ENCODE measurements around the gene EDEM2. TPM values are rescaled to one million over a fixed set of nuclear protein-coding genes. Genes with fewer than 3 reads are reported as not detected.
"Not testable (repeated sequence)": the region's sequence is repeated elsewhere in the genome, so short reads cannot be mapped to it uniquely, and the experiment has no call there.

Gene EDEM2
- polyA plus RNA-seq, 1 donor from 2014 or later, result 13.3 TPM

- H3K36me3 ChIP-seq (ENCODE audit: insufficient read depth, low read length); H3K79me2 ChIP-seq (replicated peaks; ENCODE audit: insufficient read depth, low read length); H3K4me2 ChIP-seq (ENCODE audit: low read length); H3K9ac ChIP-seq (ENCODE audit: low read length); H4K20me1 ChIP-seq (ENCODE audit: insufficient read depth); H3K27me3 ChIP-seq (ENCODE audit: insufficient read depth, low read depth, low read length); H2AFZ ChIP-seq (ENCODE audit: low read depth, low read length); H3K9me2 ChIP-seq (ENCODE audit: insufficient read depth, low read length); H3F3A ChIP-seq (ENCODE audit: insufficient read depth, low read length, poor library complexity, severe bottlenecking); H3K9me3 ChIP-seq (ENCODE audit: low read length); H3K27ac ChIP-seq (ENCODE audit: low read length); H3K4me3 ChIP-seq (ENCODE audit: low read length): not testable (repeated sequence)
Measured at GRCh38 chr20:35164531-35164930, 17.4 kb upstream of the EDEM2 start.

- not testable (repeated sequence) for H3K9me3 ChIP-seq (ENCODE audit: low read length); H3K4me3 ChIP-seq (ENCODE audit: low read length); H4K20me1 ChIP-seq (ENCODE audit: insufficient read depth)
Measured at GRCh38 chr20:35160341-35160740, 13.2 kb upstream of the EDEM2 start.

GRCh38 chr20:35156978-35157377 lies 9.8 kb upstream of the EDEM2 start:
- no peaks in the 10 kb centered on the region for H3K9me2 ChIP-seq (ENCODE audit: insufficient read depth, low read length)
- no peaks in the 10 kb centered on the region for H3K9me3 ChIP-seq (ENCODE audit: low read length)
- H2AFZ ChIP-seq (ENCODE audit: low read depth, low read length), result no peak overlapping the region
- no peak overlapping the region for H3K9ac ChIP-seq (ENCODE audit: low read length)
- TF ChIP-seq POLR2AphosphoS5 (IDR thresholded peaks at IDR 0.05) (no peak), TAF1 (IDR thresholded peaks at IDR 0.05; ENCODE audit: low read depth) (no peak), REST (IDR thresholded peaks at IDR 0.05; ENCODE audit: borderline replicate concordance) (no peak), MXI1 (conservative IDR thresholded peaks at IDR 0.05; ENCODE audit: poor library complexity, severe bottlenecking) (no peak), CTCF (IDR thresholded peaks at IDR 0.05; ENCODE audit: poor library complexity, severe bottlenecking) (no peak), RAD21 (conservative IDR thresholded peaks at IDR 0.05) (no peak), SMC3 (conservative IDR thresholded peaks at IDR 0.05; ENCODE audit: poor library complexity) (no peak)
- H3K79me2 ChIP-seq (replicated peaks; ENCODE audit: insufficient read depth, low read length), result no peaks in the 10 kb centered on the region
- no peak overlapping the region for H3K4me2 ChIP-seq (ENCODE audit: low read length)
- no peaks in the 10 kb centered on the region for H3K27me3 ChIP-seq (ENCODE audit: insufficient read depth, low read depth, low read length)
- H3F3A ChIP-seq (ENCODE audit: insufficient read depth, low read length, poor library complexity, severe bottlenecking), result no peaks in the 10 kb centered on the region
- H4K20me1 ChIP-seq (ENCODE audit: insufficient read depth), result no peaks in the 10 kb centered on the region
- no peak overlapping the region for H3K27ac ChIP-seq (ENCODE audit: low read length)
- no peaks in the 10 kb centered on the region for H3K36me3 ChIP-seq (ENCODE audit: insufficient read depth, low read length)
- no peak overlapping the region for H3K4me3 ChIP-seq (ENCODE audit: low read length)

More at GRCh38 chr20:35160341-35160740, 13.2 kb upstream of the EDEM2 start:
- H2AFZ ChIP-seq (ENCODE audit: low read depth, low read length); H3K27me3 ChIP-seq (ENCODE audit: insufficient read depth, low read depth, low read length); H3K79me2 ChIP-seq (replicated peaks; ENCODE audit: insufficient read depth, low read length); H3K9me2 ChIP-seq (ENCODE audit: insufficient read depth, low read length); H3K36me3 ChIP-seq (ENCODE audit: insufficient read depth, low read length); H3K9ac ChIP-seq (ENCODE audit: low read length); H3F3A ChIP-seq (ENCODE audit: insufficient read depth, low read length, poor library complexity, severe bottlenecking); H3K4me2 ChIP-seq (ENCODE audit: low read length); H3K27ac ChIP-seq (ENCODE audit: low read length): not testable (repeated sequence)

All from neural cell (in vitro differentiated cells).